HG03066 (cell line): Measurements from ENCODE around the gene TNP2.

ENCODE experiments used
- ATAC-seq: cut with Tn5 transposase; IDR thresholded peaks from one replicate; pipeline ENCODE4 v1.9.1; 2021; ENCODE audit warnings: low read depth; ENCODE audit not compliant: unreplicated experiment

TNP2 gene

DNA sequence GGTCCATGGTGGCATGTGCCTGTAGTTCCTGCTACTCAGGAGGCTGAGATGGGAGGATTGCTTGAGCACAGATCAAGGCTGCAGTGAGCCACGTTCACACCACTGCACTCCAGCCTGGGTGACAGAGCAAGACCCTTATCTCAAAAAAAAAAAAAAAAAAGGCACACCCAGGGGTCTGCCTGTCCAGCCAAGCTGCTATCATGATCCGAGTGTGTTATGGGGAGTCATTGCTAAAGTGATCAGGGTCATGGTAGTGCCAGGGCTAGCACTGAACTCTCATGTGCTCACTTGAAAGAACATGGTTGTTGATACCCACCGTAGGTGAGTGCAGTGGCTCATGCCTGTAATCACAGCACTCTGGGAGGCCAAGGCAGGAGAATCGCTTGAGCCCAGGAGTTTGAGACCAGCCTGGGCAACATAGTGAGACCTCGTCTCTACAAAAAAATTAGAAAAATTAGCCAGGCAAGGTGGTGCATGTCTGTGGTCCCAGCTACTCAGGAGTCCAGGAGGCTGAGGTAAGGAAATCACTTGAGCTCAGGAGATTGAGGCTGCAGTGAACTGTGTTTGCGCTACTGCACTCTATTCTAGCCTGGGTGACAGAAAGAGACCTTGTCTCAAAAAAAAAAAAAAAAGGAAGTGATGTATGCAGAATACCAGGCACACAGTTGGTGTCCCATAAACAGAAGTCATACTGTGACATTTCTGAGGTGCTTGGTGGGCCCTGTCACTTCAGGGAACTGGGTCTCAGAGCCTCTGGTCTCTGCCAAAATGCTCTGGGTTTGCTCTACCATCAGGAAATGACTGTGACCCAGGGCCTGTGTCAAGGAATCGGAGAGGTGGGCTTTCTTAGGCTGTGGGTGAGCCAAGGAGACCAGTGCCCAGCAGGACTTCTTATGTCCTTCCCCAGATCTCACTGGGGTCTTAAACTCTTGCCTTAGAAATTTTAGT, 9.8 kb upstream of the TNP2 start:
- no peak for ATAC-seq

DNA sequence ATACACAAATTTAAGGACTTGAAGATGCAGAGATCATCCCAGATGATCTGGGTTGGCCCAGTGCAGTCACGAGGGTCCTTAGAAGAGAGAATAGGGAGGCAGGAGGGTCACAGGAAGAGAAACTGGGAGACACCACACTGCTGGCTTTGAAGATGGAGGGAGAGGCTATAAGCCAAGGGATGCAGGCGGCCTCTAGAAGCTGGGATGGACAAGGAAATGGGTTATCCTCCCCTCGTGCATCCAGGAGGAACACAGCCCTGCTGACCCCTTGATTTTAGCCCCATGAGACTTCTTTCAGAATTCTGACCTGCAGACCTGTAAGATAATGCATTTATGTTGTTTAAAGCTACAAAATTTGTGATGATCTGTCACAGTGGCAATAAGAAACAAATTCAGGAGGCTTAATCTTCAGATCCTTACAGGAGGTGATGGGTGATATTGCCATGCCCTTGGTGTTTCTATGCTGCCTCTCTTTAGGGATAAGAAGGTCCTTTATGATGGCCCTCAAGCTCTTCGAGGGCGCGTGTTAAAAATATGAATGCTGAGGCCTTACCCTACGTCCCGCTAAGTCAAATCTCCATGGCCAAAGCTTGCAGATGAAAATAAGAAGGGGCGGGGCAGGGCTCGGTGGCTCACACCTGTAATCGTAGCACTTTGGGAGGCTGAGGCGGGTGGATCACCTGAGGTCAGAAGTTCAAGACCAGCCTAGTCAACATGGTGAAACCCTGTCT, 8.6 kb upstream of the TNP2 start:
- ATAC-seq, result no peak

DNA sequence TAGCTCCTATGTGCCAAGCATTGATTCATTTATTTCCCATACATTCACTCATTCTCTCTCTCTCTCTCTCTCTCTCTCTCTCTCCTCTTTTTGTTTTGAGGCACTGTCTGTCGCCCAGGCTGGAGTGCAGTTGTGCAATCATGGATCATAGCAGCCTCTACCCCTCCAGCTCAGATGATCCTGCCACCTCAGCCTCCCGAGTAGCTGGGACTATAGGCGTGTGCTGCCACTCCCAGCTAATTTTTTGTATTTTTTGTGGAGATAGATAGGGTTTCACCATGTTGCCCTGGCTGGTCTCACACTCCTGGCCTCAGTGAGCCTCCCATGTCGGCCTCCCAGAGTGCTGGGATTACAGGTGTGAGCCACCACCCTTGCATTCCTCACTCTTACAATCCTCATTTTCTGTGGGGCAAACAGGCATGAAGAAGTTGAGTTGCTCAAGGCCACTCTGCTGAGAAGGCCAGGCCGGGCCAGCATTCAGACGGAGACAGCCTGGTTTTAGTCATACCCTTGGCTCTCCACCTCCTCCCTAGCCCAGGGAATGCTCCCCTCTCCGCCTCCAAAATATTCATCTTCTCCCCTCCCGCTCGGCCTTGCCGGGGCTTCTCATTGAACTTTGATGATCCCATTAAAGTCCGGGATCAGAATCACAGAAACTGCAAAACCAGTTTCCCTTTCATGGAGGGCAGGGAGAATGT, 7.9 kb upstream of the TNP2 start:
- no peak for ATAC-seq

DNA sequence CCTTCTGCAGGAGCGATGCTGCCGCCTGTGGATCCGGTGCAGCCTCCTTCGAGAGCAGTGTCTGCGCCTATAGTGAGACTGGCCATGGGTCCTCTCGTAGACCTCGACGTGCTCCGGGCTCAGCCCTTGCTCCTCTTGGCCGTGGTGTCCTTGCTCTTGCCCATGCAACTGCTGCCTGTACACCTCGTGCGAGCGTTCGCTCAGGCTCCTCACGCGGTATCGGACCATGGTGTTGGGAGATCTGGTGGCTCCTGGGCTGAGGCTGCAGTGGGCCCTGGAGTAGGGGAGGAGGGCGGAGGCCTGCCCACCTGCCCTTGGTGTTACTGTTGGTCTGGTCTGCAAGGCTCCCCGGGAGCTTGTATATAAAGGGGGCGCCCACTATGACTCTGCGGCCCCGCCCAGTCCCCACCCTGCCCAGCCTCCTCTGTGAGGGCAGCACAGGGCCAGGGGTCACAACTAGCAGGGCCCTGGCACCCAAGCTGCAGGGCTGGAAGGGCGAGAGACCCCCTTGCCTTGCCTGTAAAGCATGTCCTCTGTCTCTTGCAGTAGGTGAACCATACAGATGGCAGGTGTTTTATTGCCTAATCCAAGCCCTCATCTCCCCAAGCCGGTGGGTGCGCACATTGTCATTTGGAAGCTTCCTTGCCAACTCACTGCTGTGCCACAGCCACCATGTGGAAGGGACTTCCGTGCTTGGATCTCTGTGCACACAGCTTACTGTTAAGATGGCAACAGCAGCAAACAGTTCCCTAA, 7.2 kb upstream of the TNP2 start, which contains the start of gene PRM2:
TSS of gene PRM2 (minus strand) at position 338 of the 753 bp plus-strand sequence. CDS start at position 228, 110 bp downstream.
- no peak for ATAC-seq

DNA sequence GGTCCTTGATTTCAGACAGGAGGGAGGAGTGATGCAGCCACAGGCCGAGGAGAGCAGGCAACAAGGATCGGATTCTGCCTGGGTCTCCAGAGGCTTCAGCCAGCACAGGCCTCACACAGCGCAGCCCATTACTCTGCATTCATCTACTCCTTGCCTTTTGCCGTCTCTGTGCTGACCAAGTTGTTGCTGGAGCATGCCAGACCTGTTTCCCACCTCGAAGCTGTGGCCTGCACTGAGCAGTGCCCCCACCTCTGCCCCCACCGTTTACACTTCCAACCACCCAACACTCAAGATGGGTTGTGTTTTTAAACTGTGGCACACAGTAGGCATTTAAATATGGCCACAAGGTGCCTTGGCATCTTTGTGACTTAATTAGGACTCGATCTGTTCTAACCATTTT, 5.8 kb upstream of the TNP2 start:
- no peak for ATAC-seq

DNA sequence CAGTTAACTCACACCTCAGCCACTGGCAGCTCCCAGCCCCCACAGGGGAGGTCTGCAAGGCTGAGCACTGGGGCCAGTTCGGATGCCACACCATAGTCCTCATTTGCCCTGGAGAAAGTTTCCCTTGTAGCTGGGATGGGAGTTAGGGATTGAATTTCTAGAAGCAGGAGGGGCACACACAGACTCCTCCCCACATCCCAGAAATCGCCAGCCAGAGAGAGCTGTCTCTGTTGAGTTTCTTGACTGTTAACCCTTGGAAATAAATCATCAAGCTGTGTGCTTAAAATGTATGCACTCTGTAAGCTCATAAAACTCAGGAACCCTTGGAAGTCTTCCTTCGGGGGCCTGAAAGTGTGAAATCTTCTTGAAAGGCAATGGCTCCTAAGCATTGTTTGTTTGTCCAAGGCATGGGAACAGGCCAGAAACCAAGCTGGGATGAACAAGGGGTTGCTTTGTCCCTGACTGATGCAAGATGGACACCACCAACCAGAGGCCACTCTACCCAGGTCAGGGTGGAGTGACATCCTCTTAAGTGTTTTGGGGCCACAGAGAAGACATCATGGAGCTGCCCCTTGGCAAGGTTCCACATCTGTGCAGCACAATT, 4.7 kb upstream of the TNP2 start:
- ATAC-seq, result no peak

DNA sequence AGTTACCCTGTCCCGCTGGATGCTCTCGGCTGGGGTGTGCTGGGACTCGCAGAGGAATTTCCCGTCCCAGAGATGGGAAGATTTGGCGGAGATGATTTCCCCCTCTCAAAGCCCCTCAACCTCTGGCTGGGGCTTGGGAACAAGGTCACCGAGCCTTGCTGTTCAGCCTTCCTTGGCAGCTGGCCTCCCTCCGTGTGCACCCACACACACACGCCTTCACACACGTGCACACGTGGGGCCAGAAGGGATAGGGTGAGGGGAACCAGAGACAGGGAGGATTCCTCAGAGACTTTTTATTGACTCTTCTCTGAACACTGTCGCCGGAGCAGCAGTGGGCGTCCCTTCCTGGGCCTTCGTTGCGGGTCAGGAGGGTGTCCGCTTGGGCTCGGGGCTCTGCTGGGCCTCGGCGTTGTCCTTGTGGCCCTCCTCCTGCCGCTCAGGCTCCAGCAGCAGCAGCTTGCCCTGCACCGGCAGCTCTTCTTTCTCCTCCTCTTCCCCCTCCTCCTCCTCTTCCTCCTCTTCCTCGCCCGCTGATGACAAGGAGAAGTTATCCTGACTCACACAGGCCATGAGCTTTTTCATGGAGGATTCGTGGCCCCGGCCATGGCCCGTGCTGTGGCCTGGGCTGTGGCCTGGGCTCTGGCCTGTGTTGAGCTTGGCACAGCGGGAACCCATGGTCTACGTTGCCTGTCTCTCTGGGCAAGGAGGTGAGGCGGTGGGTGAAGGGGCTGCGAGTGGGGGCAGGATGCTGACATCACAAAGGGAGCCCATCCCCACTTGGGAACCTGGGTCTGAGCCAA, 4.0 kb upstream of the TNP2 start, which contains the start of gene PRM3:
TSS of gene PRM3 (minus strand) at position 709 of the 800 bp plus-strand sequence. CDS start at position 675, 34 bp downstream.
- ATAC-seq, result no peak

DNA sequence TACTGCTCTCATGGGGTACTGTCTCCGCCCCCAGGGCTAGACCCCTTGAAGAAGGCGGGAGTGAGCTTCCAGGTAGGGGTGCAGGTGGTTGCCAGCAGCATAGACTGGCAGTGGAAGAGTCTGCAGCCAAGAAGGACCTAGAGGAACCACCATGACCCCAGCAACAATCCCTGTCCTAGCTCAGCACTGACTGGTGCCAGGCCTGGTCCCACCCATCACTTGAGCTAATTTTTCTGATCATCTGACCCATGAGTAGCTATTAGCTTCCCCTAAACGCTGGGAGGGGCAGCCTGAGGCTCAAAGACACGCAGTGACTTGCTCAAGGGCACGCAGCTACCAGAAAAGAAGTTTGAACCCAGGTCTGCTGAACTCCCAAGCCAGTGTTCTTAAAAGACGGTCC, 3.4 kb upstream of the TNP2 start:
- no peak for ATAC-seq

DNA sequence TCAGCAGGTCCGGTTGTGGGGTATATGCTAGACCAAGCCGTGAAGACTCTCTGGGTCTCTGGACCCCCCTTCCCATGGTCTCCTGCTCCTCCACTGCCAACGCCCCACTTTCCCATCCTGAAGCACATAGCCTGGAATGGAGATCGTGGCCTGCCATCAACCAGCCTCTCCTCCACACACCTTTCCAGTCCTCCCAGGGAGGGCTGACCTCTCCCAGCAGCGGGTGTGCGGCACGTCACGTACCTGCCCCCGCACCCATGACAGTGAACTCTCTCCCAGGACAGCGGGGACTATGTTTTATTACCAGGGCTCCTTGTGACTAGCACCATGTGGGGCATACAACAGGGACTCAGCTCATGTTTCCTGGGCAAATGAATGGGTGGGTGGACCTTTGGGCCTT, 2.5 kb upstream of the TNP2 start:
- no peak for ATAC-seq

DNA sequence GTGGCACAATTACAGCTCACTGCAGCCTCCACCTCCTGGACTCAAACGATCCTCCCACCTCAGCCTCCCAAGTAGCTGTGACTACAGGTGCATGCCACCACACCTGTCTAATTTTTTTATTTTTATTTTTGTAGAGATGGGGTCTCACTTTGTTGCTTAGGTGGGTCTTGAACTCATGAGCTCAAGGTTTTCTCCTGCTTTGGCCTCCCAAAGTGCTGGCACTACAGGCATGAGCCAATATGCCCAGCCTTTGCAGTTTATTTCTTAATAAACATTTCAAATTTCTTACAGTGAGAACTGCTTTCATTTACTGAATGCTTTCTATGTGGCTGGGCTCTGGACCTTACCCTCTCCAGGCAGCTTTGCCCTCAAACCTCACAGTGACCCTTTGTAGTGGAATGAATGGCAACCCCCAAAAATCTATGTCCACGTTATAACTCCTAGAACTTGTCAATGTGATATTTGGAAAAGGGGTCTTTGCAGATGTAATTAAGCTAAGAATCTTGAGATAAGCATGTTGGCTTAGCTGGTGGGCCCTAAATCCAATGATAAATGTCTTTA, 1.6 kb upstream of the TNP2 start:
- ATAC-seq, result no peak

DNA sequence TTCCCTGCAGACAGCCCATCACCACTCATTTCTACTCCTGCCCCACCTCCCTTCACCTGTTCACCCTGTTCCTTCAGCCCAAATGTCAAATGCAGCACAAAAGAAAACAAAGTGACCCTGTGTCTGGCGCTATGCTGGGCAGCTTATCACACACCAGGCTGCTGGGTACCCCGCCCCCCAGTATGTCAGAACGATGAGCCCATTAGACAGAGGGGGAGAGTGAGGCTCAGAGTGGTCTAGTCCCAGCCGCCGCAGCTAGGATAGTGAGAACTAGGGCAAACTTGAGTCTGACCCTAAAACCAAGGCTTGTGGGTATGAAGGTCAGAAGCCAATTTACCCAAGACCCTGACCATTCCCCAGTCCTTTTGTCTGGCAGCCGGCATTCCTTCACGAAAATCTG, 4.0 kb downstream of the TNP2 start:
- ATAC-seq, result no peak

DNA sequence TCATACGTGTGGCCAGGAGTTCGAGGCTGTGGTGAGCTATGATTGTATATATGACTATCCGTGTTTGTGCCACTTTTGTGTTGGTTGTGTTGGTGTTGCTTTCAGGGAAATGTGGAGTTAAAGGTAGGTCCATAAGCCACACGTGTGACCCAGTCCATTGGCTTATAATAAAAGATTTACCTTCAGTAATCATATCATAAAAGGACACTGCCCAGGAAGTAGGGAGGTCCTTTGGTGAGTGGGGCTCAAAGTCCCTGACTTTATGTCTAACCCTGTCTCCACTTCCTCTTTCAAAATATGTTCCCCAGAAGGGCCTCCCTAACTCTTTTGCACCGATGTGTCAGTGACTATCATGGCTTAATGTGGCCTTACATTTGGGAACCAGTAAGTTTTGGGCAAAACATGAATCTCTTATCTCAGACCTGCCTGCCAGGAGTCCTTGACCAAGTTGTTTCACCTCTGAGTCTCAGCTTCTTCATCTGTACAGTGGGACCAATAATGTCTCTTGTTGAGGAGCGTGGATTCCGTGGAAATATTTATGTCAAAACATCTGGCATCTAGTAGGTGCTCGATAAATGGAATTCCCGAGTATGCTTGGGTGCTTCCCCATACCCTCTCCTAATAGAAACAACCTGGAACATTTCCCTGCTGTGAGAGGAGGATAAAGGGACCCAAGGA, 4.8 kb downstream of the TNP2 start:
- ATAC-seq, result no peak

DNA sequence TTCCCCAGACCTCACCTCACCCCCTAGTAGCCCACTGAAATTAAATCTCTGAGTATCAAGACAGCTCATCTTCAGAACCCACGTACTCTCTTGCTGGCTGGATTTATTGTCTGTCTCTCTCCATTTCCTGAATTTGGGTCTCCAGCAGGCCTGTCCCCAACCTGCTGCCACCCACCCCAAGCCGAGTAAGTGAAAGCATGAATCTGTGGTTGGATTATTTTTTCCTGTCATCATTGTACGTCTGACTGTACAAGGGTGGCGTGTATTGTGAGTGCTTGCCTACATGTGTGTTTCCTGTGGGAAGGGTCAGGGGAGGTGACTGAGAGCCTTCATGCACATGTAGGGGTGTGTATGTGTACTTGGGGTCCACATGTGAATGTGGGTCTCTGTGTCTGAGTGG, 5.4 kb downstream of the TNP2 start:
- no peak for ATAC-seq

DNA sequence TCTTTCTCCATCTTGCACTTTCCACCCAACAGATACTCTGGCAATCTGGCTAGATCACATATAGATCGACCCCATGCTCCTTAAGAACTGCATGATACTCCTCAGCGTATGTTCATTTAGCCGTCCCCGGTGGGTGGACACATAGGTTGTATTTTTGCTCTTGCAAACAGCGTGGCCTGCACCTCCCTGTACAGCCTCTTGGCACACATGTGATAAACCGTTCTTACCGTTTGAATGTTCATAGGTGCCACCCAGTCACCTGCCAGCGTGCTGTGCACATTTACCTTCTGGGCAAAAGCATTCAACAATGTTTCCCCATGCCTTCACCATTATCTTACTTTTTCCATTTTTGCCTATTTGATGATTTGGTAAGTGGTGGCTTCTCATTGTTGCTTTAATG, 6.2 kb downstream of the TNP2 start:
- no peak for ATAC-seq

DNA sequence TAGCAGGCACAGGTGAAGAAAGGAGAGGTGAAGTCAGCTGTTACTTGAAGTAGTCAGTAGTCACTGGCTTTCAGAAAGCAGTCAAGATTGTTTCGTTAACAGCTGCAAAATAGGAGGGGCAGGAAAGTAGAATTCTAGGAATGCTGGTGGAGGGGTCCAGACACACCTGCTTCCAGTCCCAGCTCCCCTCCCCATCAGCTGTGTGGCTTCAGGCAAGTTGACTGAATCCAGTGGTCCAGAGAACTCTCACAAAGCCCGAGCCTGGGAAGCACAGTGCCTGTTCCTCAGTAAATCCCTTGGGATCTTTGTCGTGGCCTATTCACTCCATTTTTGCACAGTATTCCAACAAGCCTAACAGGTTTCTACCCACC, 8.5 kb downstream of the TNP2 start:
- ATAC-seq, result no peak

DNA sequence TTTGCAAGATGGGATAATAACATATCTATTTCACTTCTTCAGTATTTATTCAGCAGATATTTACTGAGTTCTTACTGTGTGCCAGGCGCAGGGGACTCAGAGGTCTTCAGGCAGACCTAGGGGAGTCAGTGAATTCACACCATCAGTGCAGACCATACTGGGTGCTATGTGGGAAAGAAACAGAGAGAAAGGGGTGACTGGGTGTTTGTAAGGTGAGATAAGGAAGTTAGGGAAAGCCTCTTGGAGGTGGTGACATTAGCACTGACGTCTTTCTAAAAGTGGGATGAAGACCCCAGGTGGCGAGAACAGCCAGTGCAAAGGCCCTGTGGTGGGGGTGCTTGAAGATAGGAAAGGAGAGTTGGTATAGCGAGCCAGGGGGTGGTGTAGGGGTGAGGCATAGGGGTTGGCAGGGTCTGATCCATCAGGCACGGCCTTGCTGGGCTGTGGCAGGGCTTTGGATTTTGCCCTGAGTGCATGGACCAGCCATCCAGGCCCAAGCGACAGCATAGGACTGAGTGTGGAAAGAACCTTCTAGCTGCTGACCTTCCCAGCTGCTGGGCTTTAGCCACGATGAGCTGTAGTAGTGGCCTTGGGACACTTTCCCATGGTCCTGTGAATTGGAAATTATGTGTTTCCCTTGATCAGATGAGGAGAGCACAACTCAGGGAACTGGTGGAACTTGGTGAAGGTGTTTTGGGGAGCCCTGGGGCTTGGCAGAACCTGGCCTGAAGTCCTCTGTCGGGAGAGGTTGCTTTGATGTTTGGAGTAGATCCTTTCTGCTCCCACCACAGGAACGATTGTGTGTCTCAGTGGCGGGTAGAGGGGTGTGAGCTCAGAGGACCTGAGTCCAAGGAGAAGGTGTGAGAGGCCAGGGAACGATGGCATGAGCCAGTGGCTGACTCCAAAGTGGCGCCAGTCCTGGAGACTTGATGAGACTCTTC, 9.2 kb downstream of the TNP2 start:
- no peak for ATAC-seq
